ENCODE results near the gene TICRR.

The TICRR gene

DNA sequence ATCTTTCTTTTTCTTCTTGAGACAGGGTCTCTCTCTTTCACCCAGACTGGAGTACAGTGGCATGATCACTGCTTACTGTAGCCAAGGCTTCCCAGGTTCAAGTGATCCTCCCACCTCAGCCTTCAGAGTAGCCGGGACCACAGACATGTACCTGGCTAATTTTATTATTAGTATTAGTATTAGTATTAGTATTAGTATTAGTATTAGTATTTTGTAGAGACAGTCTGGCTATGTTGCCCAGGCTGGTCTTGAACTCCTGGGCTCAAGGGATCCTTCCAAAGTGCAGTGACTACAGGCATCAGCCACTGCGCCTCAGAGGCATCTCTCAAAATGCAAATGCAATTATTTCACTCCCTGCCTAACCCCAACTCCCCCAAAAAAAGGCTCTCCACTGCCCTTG, 78.3 kb downstream of the TICRR start:
- Histone ChIP-seq H3K27me3 (replicated peaks; ENCODE audit: insufficient read depth, low read length) (no peaks in the 10 kb centered on the region), H3K4me3 (ENCODE audit: low read length) (no peak overlapping the region), H3K36me3 (replicated peaks; ENCODE audit: insufficient read depth, low read length) (no peaks in the 10 kb centered on the region), H4K20me1 (ENCODE audit: insufficient read depth, low read length) (no peaks in the 10 kb centered on the region), H3K9me2 (replicated peaks; ENCODE audit: insufficient read depth, low read length) (no peaks in the 10 kb centered on the region), H3K79me2 (ENCODE audit: low read length) (no peaks in the 10 kb centered on the region), H3K4me2 (ENCODE audit: low read depth, low read length) (no peak overlapping the region), H2AFZ (ENCODE audit: low read length) (no peak overlapping the region), H3K9ac (ENCODE audit: low read length) (no peak overlapping the region), H3K4me1 (ENCODE audit: low read length) (peaks cover 13% of the 10 kb centered on the region), H3K27ac (ENCODE audit: low read length) (no peak overlapping the region), H3K9me3 (replicated peaks; ENCODE audit: insufficient read depth, low read length) (no peaks in the 10 kb centered on the region), H3F3A (ENCODE audit: insufficient read depth, low read length) (peaks cover 11% of the 10 kb centered on the region)
- no peak for DNase-seq
- TF ChIP-seq CTCF (IDR thresholded peaks at IDR 0.05; ENCODE audit: low read length) (no peak), EZH2phosphoT487 (IDR thresholded peaks at IDR 0.05; ENCODE audit: low read length) (no peak), EZH2 (optimal IDR thresholded peaks at IDR 0.05; ENCODE audit: low read depth, low read length) (no peak)

DNA sequence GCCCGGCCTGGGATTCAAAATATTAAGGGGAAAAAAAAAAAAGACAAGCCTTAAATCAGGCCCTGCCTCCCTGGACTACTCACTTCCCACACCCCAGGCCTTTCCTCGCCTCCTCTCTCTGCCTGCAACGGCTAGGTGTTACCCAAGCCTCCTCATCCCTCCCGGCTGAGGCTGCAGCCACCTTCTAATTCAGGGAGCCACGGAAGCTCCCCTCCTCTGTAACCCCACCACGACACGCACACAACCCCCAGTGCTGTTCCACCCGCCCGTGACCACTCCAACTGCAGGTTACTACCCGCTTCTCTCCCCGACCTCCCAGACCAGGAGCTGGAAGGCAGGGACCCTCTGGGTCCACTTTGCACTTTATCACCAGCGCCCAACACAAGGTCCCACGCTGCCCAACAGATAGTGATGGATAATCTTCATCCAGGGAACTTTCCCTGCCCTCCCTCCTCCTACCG, 79.1 kb downstream of the TICRR start:
- no peak overlapping the region for H3K9ac ChIP-seq (ENCODE audit: low read length)
- no peaks in the 10 kb centered on the region for H3K36me3 ChIP-seq (replicated peaks; ENCODE audit: insufficient read depth, low read length)
- H3K27ac ChIP-seq (ENCODE audit: low read length) = no peak overlapping the region
- H3F3A ChIP-seq (ENCODE audit: insufficient read depth, low read length) = peaks cover 11% of the 10 kb centered on the region
- no peaks in the 10 kb centered on the region for H4K20me1 ChIP-seq (ENCODE audit: insufficient read depth, low read length)
- no peaks in the 10 kb centered on the region for H3K9me2 ChIP-seq (replicated peaks; ENCODE audit: insufficient read depth, low read length)
- no peak overlapping the region for H3K4me2 ChIP-seq (ENCODE audit: low read depth, low read length)
- H3K9me3 ChIP-seq (replicated peaks; ENCODE audit: insufficient read depth, low read length) = no peaks in the 10 kb centered on the region
- no peak for DNase-seq
- H2AFZ ChIP-seq (ENCODE audit: low read length) = no peak overlapping the region
- H3K4me3 ChIP-seq (ENCODE audit: low read length) = no peak overlapping the region
- TF ChIP-seq EZH2phosphoT487 (IDR thresholded peaks at IDR 0.05; ENCODE audit: low read length) (no peak), CTCF (IDR thresholded peaks at IDR 0.05; ENCODE audit: low read length) (no peak), EZH2 (optimal IDR thresholded peaks at IDR 0.05; ENCODE audit: low read depth, low read length) (no peak)
- H3K4me1 ChIP-seq (ENCODE audit: low read length) = peaks cover 13% of the 10 kb centered on the region
- no peaks in the 10 kb centered on the region for H3K79me2 ChIP-seq (ENCODE audit: low read length)
- H3K27me3 ChIP-seq (replicated peaks; ENCODE audit: insufficient read depth, low read length) = no peaks in the 10 kb centered on the region

- no peaks in the 10 kb centered on the region for H3K36me3 ChIP-seq (replicated peaks; ENCODE audit: insufficient read depth, low read length)
- TF ChIP-seq EZH2phosphoT487 (IDR thresholded peaks at IDR 0.05; ENCODE audit: low read length) = no peak
- TF ChIP-seq EZH2 (optimal IDR thresholded peaks at IDR 0.05; ENCODE audit: low read depth, low read length) = no peak
- no peak for TF ChIP-seq CTCF (IDR thresholded peaks at IDR 0.05; ENCODE audit: low read length)
- no peak within 1 kb of the TSS for H3K9ac ChIP-seq (ENCODE audit: low read length)
- no peaks in the 10 kb centered on the region for H4K20me1 ChIP-seq (ENCODE audit: insufficient read depth, low read length)
- peak within 1 kb of the TSS; percentile 57 for H3K4me2 ChIP-seq (ENCODE audit: low read depth, low read length)
- H3F3A ChIP-seq (ENCODE audit: insufficient read depth, low read length) = peaks cover 11% of the 10 kb centered on the region
- no peaks in the 10 kb centered on the region for H3K27me3 ChIP-seq (replicated peaks; ENCODE audit: insufficient read depth, low read length)
- H3K9me3 ChIP-seq (replicated peaks; ENCODE audit: insufficient read depth, low read length) = no peaks in the 10 kb centered on the region
- peaks cover 13% of the 10 kb centered on the region for H3K4me1 ChIP-seq (ENCODE audit: low read length)
- H2AFZ ChIP-seq (ENCODE audit: low read length) = peak within 1 kb of the TSS; percentile 49
- H3K27ac ChIP-seq (ENCODE audit: low read length) = peak within 1 kb of the TSS; percentile 19; the same call in 1 of the 2 replicates
- H3K9me2 ChIP-seq (replicated peaks; ENCODE audit: insufficient read depth, low read length) = no peaks in the 10 kb centered on the region
- peak within 1 kb of the TSS; percentile 14; the same call in 1 of the 2 replicates for H3K4me3 ChIP-seq (ENCODE audit: low read length)
- H3K79me2 ChIP-seq (ENCODE audit: low read length) = no peaks in the 10 kb centered on the region
- no peak for DNase-seq
These were observed 79.9 kb downstream of the TICRR start, which contains the start of gene KIF7 for GRCh38 chr15:89654847-89655805. Gene KIF7 (minus strand): TSS chr15:89655467. CDS start chr15:89652930, 2,537 bp downstream.
